IPS-18a (cell line): ENCODE measurements around the gene KRT13.

ENCODE experiments used
- H3K27ac ChIP-seq: one replicate; pipeline ENCODE4 v1.5.1; 2013; ENCODE audit warnings: low read length
- H3K27me3 ChIP-seq: one replicate; pipeline ENCODE4 v1.6.1; 2013; ENCODE audit warnings: mild to moderate bottlenecking, low read length; ENCODE audit not compliant: control insufficient read depth, insufficient read depth
- H3K36me3 ChIP-seq: one replicate; pipeline ENCODE4 v1.6.1; 2013; ENCODE audit warnings: low read depth, low read length; ENCODE audit not compliant: control insufficient read depth
- H3K4me1 ChIP-seq: one replicate; pipeline ENCODE4 v1.6.1; 2013; ENCODE audit warnings: low read depth, low read length; ENCODE audit not compliant: control insufficient read depth
- H3K4me3 ChIP-seq: one replicate; pipeline ENCODE4 v1.5.1; 2013; ENCODE audit warnings: low read length
- H3K9ac ChIP-seq: one replicate; pipeline ENCODE4 v1.6.1; 2013; ENCODE audit warnings: mild to moderate bottlenecking, low read length, moderate library complexity
- H3K9me3 ChIP-seq: one replicate; pipeline ENCODE4 v1.6.1; 2013; ENCODE audit warnings: low read depth, low read length; ENCODE audit not compliant: control insufficient read depth

KRT13 gene

DNA sequence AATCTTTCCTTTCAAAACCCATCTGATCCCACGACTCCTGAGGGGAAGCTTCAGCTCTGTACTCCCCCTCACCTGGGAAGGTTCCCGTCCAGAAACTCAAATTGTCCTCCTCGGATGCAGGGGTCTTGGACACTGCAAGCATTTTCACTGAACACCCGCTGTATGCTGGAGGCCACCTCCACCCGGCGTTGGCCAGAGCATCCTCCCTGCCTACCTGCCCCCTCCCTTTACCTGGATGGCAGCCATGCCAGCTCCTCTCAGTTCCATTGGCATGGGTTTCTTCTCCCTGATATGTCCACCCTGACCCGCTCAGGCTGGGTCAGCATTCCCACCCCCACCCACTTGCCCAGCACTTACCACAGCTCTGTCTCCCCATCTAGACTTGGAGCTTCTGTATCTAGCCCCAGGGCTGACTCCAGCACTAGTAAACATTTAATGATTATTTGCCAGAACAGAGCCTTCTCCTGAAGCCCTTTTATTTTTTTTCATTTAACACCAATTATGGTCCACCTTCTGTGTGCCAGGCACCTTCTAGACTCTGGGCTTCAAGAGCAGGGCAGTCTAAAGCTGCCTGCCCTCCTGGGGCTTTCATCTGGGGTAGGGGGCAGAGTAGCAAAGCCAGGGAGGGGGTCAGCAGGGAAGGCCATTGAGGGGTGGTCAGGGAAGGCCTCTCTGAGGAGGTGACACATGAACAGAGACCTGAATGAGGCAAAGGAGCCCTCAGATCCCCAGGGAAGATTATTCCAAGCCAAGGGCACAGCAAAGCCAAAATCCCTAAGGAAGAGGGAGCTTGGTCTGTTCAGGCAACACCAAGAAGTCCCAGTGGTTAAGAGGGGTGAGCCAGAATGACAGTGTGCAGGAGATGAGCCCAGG, 31.6 kb upstream of the KRT13 start:
- Histone ChIP-seq H3K27me3 (no peaks in the 10 kb centered on the region), H3K36me3 (no peaks in the 10 kb centered on the region), H3K9me3 (no peaks in the 10 kb centered on the region), H3K4me1 (peaks cover 22% of the 10 kb centered on the region), H3K9ac (no peak overlapping the region), H3K27ac (no peak overlapping the region), H3K4me3 (no peak overlapping the region)

DNA sequence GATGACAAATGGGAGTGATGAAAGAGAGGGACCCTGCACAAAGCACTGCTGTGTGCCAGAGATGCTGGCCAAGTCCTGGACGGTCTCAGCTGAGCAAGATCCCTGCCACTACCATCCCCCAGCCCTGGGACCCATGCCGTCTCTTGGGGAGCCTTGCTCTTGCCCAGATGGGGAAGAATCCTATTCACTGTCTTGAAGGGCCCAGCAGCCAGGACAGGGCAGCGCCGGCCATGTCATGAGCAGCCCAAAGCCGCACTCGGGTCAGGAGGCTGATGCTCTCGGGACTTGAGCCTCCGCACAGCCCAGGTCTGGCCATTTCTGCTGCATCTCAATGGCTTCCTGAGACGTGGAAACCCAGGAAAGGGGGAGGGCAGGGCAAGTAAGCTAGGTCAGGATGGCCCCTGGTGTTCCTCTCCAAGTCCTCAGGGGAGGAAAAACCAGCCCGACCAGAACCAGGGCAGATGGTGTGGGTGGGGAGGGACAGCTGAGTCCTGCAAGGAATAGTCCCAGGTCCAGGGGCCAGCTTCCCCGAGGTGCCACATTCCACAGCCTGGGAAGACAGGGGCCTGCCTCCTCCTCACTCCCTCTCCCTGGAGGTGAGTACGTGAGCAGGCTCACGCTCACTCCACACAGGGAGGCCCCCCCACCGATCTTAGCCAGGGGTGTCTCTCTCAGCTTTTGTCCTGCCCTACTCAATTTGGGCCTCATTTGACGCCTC, 30.5 kb upstream of the KRT13 start:
- no peaks in the 10 kb centered on the region for H3K36me3 ChIP-seq
- no peaks in the 10 kb centered on the region for H3K9me3 ChIP-seq
- no peak overlapping the region for H3K9ac ChIP-seq
- no peaks in the 10 kb centered on the region for H3K27me3 ChIP-seq
- no peak overlapping the region for H3K27ac ChIP-seq
- peaks cover 22% of the 10 kb centered on the region for H3K4me1 ChIP-seq
- no peak overlapping the region for H3K4me3 ChIP-seq

DNA sequence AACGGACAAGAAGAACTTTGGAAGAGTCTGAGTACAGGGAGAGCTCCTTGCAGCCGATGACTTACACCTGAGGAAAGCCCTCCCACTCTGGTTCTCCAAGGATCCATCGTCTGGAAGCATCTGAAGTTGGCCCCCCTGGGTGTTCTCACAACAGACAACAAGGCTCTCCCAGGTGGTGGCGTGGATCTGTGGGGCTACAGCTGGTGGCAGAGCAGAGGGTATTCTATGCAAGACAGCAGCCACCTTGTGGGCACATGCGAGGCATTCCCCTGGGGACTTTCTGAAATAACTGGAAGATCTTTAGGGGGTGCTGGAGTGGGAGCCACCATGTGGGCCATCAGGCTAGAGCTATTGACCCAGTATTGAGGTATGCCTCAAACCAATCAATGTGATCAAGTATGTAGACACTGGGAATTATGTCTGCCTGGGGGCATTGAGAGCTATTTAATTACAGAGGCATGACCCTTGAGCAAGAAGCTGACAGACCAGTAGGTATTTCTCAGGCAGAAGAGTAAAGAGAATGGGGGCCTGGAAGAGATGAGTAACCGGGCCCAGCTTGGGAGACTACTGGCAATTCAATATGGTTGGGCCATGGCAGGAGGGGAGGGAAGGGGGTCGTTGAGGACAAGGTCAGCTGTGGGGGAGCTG, 29.6 kb upstream of the KRT13 start:
- H3K4me1 ChIP-seq: peaks cover 21% of the 10 kb centered on the region
- H3K36me3 ChIP-seq: no peaks in the 10 kb centered on the region
- H3K9me3 ChIP-seq: no peaks in the 10 kb centered on the region
- no peaks in the 10 kb centered on the region for H3K27me3 ChIP-seq
- no peak overlapping the region for H3K4me3 ChIP-seq
- H3K27ac ChIP-seq: no peak overlapping the region
- H3K9ac ChIP-seq: no peak overlapping the region

GRCh38 chr17:41533613-41534012, 28.2 kb upstream of the KRT13 start:
- Histone ChIP-seq H3K9ac (no peak overlapping the region), H3K27me3 (no peaks in the 10 kb centered on the region), H3K36me3 (no peaks in the 10 kb centered on the region), H3K27ac (no peak overlapping the region), H3K4me3 (no peak overlapping the region), H3K9me3 (no peaks in the 10 kb centered on the region), H3K4me1 (peaks cover 23% of the 10 kb centered on the region)

GRCh38 chr17:41532947-41533570, 27.6 kb upstream of the KRT13 start:
- H3K9ac ChIP-seq: no peak overlapping the region
- no peak overlapping the region for H3K27ac ChIP-seq
- H3K9me3 ChIP-seq: no peaks in the 10 kb centered on the region
- no peaks in the 10 kb centered on the region for H3K27me3 ChIP-seq
- peaks cover 22% of the 10 kb centered on the region for H3K4me1 ChIP-seq
- no peak overlapping the region for H3K4me3 ChIP-seq
- no peaks in the 10 kb centered on the region for H3K36me3 ChIP-seq

DNA sequence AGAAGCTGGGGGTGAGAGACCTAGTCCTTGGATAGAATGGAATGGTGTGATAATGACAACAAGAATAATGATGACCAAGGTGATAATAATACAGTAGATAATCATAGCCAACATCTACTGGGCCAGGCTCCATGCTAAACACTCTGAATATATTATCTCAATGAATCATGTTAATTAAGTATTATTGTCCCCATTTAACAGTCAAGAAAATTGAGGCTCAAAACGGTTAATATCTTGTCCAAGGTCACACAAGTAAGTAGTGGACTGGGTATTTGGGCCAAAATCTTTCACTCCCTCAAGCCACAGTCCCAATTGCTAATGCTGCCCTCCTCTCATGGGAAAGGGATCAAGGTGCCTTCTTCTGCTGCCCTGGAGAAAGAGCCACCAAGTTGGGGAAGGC, 26.6 kb upstream of the KRT13 start:
- no peaks in the 10 kb centered on the region for H3K36me3 ChIP-seq

DNA sequence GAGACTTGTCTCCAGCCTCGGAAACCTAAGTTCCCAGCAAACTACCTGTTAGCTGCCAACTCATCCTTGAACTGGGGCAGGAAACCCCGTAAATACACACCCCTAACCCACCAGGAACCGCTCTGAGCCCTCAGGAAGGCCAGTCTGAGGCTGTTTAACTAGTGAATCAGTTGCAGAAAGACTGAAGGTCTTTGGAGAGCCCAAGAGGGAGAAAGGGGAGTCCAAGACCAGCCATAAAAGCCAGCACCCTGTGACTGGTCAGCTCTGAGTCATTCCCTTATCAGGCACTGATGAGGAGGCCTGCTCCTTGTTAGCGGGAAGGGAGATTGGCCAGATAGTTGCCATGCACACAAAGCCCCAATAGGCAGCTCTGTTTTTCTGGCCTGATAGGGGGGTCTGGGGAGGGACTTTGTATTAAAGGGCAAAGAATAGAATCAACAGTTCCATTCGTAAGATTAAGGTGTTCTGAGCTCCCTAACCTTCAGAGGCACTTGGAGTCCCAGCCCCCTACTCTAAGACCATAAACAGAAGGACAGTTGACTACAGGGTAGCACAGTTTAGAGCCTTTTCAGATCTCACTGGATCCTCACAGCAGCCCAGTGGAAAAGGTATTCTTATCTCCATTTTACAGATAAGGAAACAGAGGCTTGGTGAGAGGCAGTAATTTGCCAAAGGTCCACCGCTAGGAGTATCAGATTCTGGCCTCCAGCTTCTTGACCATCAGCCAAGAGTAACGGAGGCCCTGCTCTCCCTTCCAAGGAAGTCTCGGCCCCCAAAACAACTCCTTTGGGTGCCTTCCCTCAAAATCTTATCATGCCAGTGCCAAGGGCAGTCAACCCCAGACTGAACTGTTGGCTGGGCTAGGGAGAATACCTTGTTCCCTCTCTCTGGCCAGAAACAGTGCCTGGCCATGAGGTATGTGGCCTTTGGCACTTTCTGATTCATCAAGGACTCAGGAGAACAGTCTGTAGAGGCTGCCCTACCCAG, 24.9 kb upstream of the KRT13 start:
- Histone ChIP-seq H3K9me3 (no peaks in the 10 kb centered on the region), H3K9ac (no peak overlapping the region), H3K27ac (no peak overlapping the region), H3K4me3 (no peak overlapping the region), H3K36me3 (no peaks in the 10 kb centered on the region), H3K4me1 (peaks cover 16% of the 10 kb centered on the region), H3K27me3 (no peaks in the 10 kb centered on the region)

More for the DNA sequence above, 26.6 kb upstream of the KRT13 start:
- no peak overlapping the region for H3K27ac ChIP-seq
- H3K9ac ChIP-seq: no peak overlapping the region
- H3K4me3 ChIP-seq: no peak overlapping the region
- H3K9me3 ChIP-seq: no peaks in the 10 kb centered on the region
- peaks cover 22% of the 10 kb centered on the region for H3K4me1 ChIP-seq
- no peaks in the 10 kb centered on the region for H3K27me3 ChIP-seq

DNA sequence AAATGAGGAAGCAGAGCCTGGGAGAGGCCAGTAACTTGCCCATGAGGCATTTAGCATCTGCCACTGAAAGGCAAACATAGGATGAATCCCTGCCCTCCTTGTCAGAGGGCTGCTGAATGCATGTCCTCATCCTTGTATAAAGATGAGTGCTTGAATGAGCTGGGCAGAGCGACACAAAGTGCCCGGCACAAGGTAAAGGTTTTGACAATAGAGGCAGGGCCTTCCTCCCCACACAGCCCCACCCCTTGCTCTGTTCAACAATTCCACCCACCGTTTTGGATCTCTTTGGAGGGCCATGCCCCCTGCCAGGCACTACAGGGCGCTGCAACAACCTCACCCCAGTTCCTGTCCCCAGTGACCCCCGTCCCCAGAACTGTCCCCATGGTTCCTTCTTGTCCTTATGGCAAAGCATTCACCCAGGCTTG, 24.1 kb upstream of the KRT13 start:
- Histone ChIP-seq H3K9me3 (no peaks in the 10 kb centered on the region), H3K36me3 (peaks cover 7% of the 10 kb centered on the region), H3K9ac (no peak overlapping the region), H3K4me3 (no peak overlapping the region), H3K27me3 (no peaks in the 10 kb centered on the region), H3K27ac (no peak overlapping the region), H3K4me1 (peaks cover 16% of the 10 kb centered on the region)

- no peak overlapping the region for H3K9ac ChIP-seq
- H3K4me1 ChIP-seq: peaks cover 16% of the 10 kb centered on the region
- H3K27ac ChIP-seq: no peak overlapping the region
Measured at GRCh38 chr17:41528959-41529353, 23.5 kb upstream of the KRT13 start.

DNA sequence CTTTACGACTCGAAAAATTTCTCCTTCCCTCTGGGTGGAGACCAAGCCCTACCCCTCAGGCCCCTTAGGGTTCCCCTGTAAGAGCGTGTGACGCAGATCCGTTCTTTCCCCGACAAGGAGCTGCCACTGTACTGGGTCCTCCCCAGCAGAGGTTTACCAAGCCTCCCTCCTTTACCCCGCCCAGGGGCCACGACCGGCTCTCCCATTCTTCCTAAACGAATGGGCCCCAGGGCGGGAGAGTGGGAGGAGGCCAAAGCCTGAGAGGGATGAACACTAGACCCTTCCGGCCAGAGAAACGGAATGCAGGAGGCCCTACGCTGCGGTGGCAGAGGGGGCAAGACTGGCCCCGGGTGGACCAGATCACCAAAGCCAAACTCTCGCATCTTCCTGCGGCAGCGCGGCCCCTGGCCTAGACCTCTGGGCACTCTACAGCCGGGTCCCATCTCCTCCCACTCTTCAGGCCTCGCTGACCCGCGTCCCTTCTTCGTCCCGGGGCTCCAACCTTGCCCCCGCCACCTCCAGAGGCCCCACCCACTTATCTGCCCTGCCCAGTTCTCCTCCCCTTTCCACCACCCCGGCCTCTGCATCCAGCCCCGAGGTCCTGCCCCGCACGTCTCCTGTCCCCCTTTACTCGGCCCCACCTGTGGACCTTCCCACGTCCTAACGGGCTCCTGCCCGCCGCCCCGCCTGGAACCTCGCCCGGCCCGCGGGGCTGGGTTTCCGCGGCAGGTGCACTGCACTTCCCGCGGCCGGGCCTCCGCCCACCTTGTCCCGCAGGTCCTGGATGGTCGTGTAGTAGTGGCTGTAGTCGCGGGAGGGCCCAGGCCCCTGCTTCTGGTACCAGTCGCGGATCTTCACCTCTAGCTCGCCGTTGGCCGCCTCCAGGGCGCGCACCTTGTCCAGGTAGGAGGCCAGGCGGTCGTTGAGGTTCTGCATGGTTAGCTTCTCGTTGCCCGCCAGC, 21.9 kb upstream of the KRT13 start:
- Histone ChIP-seq H3K27me3 (no peaks in the 10 kb centered on the region), H3K4me1 (peaks cover 16% of the 10 kb centered on the region), H3K36me3 (peaks cover 24% of the 10 kb centered on the region), H3K27ac (peak overlapping the region; percentile 27), H3K4me3 (peak overlapping the region; percentile 87), H3K9ac (peak overlapping the region; percentile 80), H3K9me3 (no peaks in the 10 kb centered on the region)

More at GRCh38 chr17:41528959-41529353, 23.5 kb upstream of the KRT13 start:
- Histone ChIP-seq H3K9me3 (no peaks in the 10 kb centered on the region), H3K36me3 (peaks cover 12% of the 10 kb centered on the region), H3K27me3 (no peaks in the 10 kb centered on the region), H3K4me3 (no peak overlapping the region)
